ENCODE measurements around the gene TSPO2.

Gene TSPO2

DNA sequence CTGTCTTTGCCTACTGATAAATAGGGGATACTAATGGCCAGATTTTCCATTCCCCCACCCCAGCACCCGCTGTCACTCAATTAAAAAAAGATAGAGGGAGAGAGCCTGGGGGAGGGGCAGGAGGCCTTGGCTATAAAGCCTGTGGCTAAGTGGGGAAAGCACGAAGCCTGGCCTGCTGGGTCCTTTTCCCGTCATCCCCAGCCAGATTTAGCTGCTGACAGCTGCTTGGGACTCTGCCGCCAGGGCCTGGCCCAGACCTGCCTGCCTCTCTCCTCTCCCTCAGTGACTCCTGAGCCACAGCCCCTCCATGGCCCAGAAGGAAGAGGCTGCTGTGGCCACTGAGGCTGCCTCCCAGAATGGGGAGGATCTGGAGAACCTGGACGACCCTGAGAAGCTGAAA, 10.8 kb downstream of the TSPO2 start, which contains the start of gene APOBEC2:
Gene APOBEC2 (plus strand): TSS at position 162 of the 400 bp plus-strand sequence. CDS start 146 bp downstream, at position 308.
- FAIRE-seq, result no peak

DNA sequence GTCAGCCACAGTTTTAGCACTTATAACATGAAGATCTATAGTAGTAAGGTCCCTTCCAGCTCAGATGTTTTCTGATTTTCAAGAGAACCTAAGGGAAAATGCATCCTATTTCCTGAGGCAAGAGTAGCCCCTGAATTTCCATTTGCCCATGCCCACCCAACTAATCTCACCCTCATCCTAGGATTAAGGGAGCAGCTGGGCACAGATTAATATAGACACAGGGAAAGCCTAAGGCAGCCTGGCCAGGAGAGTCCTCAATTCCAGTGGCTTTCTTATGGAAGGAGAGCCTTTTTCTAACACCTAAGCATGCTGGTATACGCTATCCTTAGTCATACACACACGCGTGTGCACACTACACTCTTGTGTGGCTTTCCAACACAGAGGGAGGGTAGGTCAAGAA, 12.2 kb downstream of the TSPO2 start:
- FAIRE-seq, result no peak

DNA sequence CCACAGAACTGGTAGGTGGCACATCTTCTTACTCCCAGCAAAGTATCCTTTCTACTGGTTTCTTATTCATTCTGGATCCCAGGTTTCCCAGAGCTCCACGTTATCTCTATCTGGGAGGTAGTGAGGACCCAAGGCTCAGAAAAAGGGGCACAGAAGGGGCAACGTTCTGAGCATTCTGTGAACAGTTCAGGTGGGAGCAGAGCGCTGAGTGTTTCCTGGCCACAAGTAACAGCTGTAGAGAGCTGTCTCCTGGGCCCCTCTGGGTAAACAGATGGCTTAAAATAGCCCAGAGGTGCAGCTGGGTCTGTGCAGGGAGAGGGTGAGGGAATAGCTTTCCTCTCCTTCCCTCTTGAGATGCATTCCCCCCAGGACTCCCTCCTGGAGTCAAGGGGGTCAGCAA, 12.9 kb downstream of the TSPO2 start:
- no peak for FAIRE-seq

DNA sequence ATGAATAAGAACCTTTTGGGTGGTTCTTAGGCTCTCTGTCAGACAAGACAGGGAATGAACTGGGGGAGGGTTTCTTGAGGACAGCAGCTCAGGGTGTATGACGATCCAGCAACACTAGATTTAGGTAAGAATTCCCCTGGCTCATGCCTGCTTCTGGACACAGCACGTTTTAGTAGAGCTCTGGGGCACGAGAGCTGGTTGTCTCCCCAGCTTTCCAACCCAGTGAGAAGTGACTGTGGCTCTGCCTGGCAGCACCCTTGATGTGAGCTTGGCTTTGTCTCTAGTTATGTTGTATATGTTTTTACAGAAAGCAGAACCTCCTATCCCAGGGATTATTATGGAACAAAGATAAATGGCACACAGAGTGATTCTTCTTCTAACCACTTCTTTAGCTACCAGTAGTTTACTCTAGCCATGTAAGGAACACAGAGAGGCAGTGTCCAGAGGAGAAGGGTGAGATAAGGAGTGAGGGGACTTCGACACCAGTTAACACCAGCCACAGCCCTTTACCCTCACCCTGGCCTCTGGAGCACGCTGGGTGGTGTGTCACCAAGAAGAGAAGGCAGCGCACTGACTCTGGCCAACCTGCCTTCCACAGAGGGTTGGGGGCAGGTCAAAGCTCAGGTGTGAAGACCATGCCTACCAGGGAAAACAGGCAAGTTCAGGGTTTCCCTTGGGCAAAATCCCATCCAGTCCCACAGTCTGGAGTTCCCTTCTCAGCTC, 14.7 kb downstream of the TSPO2 start:
- no peak for FAIRE-seq

DNA sequence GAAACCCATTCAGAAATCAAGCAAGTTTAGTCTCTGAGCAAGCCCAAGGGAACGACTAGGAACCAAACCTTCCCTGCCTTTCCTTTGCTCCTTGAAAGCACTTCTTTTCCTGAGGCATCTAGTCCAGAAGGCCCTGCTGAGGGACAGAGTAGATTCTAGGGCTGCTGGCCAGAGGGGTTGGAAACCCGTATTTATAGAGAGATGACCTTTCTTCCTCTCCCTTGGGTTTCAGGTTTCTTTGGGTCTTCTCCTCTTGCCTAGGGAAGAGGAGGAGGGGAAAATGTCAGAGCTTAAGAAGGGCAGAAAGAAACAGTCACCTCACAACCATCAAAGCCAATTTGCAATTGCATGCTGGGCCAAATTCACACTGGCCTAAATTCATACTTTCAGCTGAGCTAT, 16.5 kb downstream of the TSPO2 start:
- FAIRE-seq, result no peak

DNA sequence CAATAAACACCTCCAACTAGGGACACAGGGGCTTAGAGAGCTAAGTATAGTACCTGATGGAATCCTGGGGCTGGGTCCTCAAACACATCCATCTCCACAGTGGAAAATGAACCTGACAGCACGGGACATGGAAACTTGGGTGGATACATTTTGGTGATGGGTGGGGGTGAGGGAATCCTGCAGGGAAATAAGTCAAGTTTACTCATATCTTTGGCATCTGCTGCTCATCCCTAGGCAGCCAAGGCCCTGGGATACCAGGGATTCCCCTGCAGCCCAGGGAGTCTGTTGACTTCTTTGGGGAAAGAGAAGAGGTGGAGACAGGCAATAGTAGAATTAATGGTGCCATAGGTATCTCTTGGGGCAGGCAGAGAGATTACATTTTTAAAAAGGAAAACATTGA, 17.3 kb downstream of the TSPO2 start:
- FAIRE-seq, result no peak

DNA sequence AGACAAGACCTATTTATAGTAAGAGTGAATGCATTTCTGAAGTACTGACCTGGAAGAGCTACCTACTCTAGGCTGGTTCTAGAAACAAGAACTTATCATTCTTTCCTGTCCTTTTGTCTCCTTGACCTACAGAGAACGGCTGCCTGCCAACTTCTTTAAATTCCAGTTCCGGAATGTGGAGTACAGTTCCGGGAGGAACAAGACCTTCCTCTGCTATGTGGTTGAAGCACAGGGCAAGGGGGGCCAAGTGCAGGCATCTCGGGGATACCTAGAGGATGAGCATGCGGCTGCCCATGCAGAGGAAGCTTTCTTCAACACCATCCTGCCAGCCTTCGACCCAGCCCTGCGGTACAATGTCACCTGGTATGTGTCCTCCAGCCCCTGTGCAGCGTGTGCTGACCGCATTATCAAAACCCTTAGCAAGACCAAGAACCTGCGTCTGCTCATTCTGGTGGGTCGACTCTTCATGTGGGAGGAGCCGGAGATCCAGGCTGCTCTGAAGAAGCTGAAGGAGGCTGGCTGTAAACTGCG, 19.0 kb downstream of the TSPO2 start:
- no peak for FAIRE-seq

DNA sequence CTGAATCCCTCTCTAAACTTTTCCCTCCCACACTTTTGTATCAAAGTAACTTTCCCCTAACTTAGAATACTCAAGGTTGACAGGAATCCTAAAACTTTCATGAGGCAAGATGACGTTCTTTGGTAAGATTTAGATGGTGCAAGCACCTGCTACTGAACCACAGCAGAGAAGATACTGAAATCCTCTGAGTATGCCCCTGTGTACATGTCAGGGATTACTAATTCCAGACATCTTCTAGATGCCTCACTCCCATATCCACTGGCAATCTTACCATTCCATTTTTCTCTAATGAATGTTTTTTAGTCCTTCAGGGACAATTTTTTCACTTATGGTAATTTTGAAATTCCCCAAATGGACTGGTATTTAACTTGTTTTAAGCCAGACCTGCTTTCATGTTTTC, 19.8 kb downstream of the TSPO2 start:
- FAIRE-seq, result no peak

DNA sequence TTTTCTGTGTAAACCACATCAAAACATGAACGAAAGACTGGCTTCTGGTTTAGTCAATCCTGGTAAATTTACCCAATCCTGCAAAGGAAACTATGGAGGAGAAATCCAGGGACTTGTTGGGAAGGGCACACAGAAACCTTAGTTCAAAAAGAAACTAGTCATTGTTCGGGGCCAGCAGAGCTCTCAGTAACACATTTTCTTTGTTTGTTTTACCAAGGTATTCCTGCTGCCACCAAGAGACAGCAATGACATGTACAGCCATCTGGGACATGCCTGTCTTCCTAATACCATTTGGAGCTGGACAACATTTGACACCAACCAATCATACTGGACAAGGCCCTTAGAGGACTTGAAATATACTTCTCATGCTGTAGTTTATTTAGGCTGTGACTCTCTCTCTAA, 21.6 kb downstream of the TSPO2 start:
- no peak for FAIRE-seq

DNA sequence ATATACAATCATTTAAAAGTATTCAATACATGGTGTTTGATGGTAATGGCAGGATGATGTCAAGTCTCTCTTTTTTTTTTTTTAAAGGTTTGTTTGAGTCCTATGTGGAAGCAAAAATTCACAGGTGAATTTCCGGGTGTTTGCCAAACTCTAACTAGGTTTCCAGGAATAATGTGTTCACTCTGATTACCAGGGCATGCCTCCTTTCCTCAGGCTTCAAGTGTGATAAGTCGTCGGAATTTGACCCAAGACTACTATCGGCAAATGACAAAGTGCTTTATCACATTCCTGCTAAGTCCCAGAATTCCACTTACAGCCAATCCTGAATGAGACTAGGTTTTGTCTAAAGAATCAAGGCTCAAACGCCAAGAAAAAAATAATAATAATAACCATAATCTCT, 22.6 kb downstream of the TSPO2 start:
- no peak for FAIRE-seq

DNA sequence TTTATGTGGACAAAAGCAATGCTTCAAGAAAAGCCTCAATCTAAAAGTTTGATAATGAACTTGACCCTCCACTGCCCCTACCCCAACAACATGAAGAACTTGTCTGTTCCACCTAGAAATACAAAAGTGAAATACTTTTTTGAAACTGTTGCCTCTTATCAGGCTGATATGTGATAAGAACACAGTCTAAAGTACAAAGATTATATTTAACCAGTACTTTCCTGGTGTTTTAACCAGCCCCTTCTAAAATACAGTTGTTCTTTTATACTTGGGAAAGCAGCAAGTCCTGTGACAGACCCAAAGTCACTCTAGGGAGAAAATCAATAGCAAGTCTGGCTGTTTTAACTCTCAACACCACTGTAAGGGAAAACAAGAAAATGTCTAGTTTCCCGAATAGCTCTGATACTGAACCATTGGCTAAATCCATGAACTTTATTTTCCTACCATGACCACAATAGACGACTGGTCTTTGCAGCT, 23.3 kb downstream of the TSPO2 start:
- no peak for FAIRE-seq

DNA sequence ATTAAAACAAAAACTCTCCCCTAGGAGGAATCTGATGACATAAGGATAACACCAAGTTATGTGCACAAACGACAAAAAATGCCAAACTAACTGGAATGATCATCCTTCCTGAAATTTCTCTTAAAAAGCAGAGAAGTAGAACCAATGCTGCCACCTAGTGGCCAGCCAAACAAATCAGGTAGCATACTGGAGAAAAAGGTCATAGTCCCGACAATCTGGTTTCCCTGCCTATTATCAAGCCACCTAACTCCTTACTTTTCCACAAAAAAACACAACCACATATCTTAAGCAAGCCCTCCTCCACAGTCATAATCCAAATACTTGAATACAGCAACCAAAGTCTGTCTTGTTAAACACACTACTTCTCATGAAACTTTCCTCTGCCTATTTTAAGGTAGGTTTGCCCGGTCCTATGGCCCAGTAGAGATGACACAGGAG, 24.6 kb downstream of the TSPO2 start:
- peak; percentile 45 for FAIRE-seq

DNA sequence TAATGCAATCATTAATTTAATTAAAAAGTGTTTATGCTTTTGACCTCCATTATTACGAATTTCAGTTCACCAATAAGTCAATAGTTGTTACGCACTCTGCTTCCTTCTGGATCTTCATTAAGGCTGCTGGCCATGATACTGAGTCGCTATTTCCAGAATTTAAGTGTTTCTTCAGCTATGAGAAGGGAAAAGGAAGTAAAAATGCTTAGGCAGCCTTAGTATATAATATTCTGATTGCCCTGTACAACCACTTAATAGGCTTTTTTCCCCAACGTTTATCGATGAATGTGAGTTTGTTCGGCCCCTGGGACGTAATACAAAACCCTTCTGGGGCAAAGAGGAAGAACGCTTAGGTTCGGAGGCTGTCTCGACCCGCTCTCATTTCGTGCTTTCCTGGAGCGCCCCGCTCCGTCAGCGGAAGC, 29.2 kb downstream of the TSPO2 start:
- no peak for FAIRE-seq

DNA sequence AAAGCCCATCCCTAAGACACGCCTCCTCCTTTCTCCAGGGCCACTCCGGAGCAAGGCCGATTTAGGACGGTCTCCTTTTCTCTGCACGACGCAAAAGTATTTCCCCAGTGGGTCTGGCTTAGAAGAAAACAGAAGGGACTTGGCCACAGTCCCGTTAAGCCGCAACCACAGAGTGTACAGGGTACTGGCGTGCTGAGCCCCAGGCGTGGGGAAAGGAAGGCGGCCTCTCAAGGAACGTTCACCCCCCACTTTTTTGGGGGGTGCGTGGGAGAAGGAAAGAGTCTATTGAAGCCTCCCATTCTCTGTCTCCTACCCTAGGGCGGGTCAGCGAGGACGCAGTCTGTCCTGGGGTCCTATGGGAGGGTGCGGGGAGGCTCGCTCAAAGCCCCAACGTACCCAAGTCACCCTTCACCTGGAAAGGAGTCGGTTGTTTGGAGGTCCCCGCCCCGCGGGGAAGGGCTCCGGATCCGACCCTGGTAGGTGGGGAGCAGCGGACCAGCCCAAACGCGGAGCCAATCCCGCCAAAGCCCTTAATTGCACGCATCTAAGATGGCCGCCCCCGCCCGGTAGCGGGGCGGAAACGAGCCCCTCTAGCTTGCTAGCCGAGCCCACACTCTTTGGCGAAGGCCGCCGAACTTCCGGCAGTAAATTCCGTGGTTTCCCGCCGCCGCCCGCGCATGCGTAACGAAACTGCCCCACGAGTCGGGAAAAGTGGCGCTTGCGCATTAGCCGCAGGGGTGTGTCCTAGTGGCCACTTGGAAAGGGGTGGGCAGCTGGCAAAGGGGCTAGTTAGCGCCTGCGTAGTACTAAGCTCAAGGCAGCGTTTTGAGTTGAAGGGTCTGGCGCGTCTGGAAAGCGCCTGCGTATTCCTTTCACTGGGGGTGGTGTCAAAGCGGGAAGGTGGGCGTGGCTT, 29.9 kb downstream of the TSPO2 start, which contains the start of gene OARD1:
Gene OARD1 (minus strand): TSS at position 434 of the 913 bp plus-strand sequence. CDS start 722 bp downstream, outside the sequence.
- FAIRE-seq, result peak; percentile 98

DNA sequence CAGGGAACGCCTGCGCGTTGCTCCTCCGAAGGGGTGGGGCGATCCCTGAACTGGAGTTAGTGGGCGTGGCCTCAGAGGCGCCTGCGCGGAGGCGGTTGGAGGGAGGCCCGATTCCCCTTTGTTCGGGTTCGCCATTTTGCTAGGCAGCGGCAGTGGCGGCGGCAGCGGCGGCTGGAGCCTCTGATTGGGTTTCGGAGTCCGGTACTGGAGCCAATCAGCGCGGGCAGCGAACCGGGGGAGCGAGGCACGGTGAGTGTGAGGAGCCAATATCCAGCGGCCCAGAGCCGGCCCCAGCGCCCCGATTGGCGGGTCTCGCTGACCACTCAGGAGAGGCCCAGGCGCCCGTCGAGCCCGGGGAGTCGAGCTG, 30.6 kb downstream of the TSPO2 start, which contains the start of gene NFYA:
Gene NFYA (plus strand): TSS at position 139 of the 367 bp plus-strand sequence. CDS start 6,116 bp downstream, outside the sequence.
- no peak for FAIRE-seq

DNA sequence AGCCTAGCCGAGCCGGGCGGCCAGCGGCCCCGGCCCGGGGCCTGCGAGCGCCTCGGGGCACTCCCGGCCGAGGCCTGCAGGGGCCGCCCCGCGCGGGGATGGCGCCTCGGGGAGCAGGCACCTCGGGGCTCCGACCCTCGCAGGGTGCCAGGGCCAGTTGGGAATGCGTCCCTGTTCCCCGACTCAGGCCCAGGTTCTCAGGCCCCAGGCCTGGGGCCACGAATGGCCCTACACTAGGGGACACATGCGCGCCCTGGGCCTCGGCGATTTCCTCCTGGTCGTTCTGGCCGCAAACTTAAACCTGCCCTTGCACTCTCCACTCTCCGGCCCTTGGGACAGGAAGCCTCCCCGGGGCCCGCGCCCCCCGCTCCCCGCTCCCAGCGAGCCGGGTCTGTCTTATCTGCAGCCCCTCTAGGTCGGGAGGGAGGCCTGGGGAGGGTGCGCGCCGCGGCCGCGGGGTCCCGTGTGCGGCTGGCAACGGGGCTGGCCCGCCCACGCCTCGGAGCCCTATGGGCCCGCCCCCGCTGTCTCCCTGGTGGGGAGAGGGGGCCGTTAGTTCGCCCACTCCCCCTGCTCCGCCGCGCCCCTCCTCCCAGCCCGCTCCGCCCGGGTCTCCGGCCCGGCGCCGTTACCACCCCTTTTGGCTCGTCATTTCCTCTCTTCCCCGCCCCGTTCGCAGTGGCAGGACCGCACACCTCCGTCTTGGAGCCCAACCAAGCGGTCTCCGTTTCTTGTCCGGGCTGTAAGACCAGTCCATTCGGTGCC, 31.1 kb downstream of the TSPO2 start:
- FAIRE-seq, result no peak

DNA sequence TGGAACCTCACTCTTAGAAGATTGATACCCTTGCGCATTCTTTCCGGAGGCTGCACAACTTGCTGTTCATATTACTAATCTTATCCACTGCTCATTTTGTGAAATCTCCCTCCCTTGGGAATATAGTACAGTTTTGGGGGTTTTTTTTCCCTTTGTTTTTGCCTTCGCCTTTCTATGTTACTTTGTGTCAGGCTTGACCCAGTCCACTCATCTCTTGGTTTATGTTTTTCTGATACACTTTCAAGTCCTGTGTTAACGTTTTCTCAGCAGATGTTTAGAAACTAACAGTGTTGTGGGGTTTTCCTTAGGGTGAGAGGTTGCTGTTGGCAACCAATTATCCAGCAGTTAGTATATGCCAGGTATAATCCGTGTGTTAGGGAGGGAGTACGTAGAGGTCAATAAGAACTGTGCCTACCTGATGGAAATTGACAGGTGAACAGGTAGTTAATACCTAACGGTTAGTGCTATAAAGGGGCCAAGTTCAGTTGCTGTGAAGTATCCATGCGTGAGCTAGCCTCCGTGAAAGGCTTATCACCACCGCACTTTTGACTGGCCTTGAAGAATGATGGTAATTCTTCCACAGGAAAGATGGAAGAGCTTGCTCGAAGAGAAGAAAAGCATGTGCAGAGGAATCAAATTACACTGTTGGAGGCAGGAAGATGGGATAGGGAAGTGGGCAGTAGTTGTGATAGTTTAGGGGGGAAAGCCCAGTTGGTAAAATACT, 31.9 kb downstream of the TSPO2 start:
- no peak for FAIRE-seq

DNA sequence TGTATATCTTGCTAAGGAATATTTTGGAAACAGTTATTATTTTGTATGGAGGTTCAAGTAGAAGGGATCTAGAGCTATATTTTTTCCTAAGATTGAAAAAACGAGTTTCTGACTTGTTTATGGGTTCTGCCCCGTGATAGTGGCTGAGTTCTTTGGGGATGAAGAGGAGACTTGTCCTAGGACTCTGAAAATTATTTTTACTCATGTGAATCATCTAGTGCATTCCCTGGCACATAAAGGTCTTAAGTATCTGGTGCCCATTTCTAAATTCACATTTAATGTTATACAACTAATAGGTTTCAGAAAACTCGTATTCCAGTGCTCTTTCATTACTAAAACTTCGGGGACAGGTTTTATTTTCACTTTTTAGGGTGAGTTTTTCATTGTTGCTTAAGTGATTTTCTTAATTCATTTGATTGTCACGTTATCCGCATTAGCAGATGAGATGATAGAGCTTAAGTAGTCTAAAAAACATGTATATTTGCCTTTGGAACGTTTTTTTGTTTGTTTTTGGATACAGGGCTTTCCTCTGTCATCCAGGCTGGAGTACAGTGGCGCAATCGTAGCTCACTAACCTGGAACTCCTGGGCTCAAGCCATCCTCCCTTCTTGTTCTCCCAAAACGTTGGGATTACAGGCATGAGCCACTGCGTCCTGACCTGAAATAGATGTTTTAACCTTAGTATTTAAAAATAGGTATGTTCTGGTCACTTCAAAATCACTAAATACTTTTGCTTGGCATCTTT, 32.6 kb downstream of the TSPO2 start:
- no peak for FAIRE-seq

DNA sequence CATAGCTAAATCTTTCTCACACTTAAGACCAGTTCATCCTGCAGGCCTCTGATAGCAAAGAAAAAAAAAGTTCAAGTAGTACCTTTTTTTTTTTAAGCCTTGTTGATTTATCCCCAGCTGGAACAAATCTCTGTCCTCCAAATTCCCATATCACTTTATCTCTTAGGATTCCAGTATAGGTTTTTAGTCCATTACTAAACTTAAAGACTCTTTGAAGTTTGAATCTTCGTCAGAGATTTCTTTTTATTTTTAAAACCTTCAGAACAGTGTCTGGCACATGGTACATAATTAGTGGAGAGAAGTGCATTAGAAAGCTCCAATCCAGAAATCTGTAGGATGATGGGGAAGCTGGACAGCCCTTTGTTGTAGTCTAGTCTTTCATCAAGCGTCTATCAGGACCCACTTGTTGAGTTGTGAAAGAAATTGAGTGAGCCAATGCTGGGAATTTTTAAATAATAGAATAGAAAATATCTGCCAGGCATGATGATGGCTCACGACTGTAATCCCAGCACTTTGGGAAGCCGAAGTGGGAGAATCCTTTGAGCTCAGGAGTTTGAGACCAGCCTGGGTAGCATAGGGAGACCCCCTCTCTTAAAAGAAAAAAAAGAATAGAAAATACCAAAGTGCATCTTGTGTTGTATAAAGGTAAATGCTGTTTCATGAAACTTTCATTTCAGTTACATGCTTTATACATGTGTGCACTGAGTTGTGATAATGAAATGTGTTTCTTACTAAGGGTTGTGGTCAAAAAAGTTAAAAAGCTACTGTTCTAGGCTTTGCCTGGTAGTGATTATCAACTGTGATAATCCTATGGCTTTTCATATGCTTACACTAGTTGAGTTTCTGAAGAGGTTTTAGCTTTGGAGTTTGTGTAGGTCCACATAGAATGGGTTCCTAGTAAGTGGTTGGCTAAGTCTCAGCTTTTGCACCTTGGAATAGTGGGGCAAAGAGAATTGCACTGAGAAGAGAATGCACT, 33.7 kb downstream of the TSPO2 start:
- FAIRE-seq, result no peak

DNA sequence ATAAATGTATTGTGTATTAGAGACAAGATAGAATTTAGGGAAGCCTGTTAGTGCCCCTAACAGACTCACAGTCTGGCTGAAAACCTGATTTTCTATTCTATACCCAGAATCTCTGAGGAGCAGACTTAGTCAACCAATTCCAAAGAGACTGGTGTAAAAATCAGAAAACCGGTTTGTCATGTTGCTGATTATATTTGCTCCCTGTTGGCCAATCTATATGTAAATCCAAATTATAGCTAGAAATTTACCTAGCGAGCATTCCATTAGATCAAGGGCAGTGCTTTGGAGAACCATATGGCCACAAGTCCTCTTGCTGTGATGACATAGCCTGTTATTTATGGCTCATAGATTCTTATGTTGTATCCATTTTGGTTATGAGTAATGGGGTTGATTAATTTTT, 35.3 kb downstream of the TSPO2 start:
- FAIRE-seq, result no peak

All from TTC549 (cell line).